ENCODE results near the gene TAS2R1.

The TAS2R1 gene

DNA sequence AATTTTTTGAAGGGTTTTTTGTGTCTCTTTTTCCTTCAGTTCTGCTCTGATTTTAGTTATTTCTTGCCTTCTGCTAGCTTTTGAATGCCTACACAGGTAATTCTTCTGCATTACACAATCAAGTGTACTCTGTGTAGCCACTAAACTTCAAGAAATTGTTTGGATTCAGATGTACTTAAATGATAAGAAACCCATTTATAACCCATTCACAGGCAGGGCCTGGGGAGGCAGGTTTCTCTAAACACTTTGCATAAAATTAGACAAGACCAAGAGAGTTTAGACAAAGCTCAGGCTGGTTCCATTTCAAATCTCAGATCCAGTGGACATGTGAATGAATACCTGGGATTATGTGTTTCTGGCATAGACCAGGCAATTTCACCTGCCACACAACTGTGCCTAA lies 43.0 kb downstream of the TAS2R1 start:
- no peak for DNase-seq

DNA sequence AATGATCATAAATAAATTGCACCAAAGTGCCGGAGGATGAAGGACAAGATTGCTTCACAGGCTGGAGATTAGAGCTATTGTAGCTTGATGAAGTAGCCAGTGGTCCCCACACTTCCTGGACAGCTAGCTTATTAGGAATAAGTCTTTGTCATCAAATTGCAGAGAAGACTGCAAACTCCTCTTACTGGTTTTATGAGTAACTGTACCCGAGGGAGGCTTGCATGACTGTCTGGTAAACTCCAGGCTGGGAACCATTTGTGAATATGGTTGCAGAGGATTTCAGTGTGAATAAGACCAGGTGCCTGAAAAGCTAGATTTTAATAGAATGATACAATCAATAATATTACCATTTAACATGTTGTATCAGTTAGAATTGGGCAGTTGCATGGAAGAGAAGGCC lies 47.7 kb downstream of the TAS2R1 start:
- no peak for DNase-seq

All from NCI-H524 (cell line).